Prostate gland (tissue), 2 donors: ENCODE results near the gene TSPAN14. TPM values are rescaled to one million over a fixed set of nuclear protein-coding genes. Genes with fewer than 3 reads are reported as not detected.
A peak's percentile ranks its signal among the peaks of the same experiment; 100 is the strongest.
"Not testable (repeated sequence)": the region's sequence is repeated elsewhere in the genome, so short reads cannot be mapped to it uniquely, and the experiment has no call there.

Experiments used
- DNase-seq: peaks from one replicate; pipeline ENCODE4 v3.0.0-alpha.2; 2019; ENCODE audit warnings: low spot score
- H3K27ac ChIP-seq, 2 donors: fragments of 200-600 bp; sonication (generic); 2 replicates each; pipeline ENCODE4 v1.5.1; 2017 to 2019
- H3K27me3 ChIP-seq: fragments of 200-600 bp; sonication (generic); replicated peaks from 2 replicates; pipeline ENCODE4 v1.5.1; 2019; ENCODE audit not compliant: insufficient read depth
- H3K36me3 ChIP-seq, 2 donors: fragments of 200-600 bp; sonication (generic); 1 replicate in 1 of 2; 2 replicates in 1 of 2; pipeline versions ENCODE4 v1.5.1 to v1.8.1; 2017 to 2019
- H3K4me1 ChIP-seq: fragments of 200-600 bp; sonication (generic); replicated peaks from 2 replicates; pipeline ENCODE4 v1.5.1; 2019
- H3K4me3 ChIP-seq, 2 donors: fragments of 200-600 bp; sonication (generic); 2 replicates each; pipeline ENCODE4 v1.5.1; 2017 to 2019
- H3K9me3 ChIP-seq: fragments of 200-600 bp; sonication (generic); 2 replicates; pipeline ENCODE4 v1.5.1; 2017
- POLR2A ChIP-seq: fragments of 450-650 bp; IDR thresholded peaks from one replicate; pipeline ENCODE4 v1.6.1; 2016; ENCODE audit warnings: antibody characterized with exemption, mild to moderate bottlenecking
- POLR2AphosphoS5 ChIP-seq: sonication (generic); formaldehyde crosslinking; IDR thresholded peaks from one replicate; pipeline ENCODE4 v1.6.1; 2017; ENCODE audit warnings: antibody characterized with exemption
- WGBS: methylation state at CpG from one replicate; pipeline ENCODE4 v1.1.5; 2018; 5-methylcytosine and 5-hydroxymethylcytosine counted together
- intact Hi-C: fragments of 100-400 bp; cut with DNase I; formaldehyde crosslinking; loops from one replicate; pipeline ENCODE4 v1.14.2; 2022
- total RNA-seq, 2 donors: library from RNA; depleted of rRNA; stranded (reverse); fragments of >200 nt; gene quantifications; one replicate each; pipeline ENCODE4 v1.1.0, GENCODE V29; 2016
- TF ChIP-seq, protein P1 (sequence below), 4 experiments: fragments of 200-600 bp in 2 of 4; fragments of 450-650 bp in 2 of 4; sonication (generic) in 2 of 4; IDR thresholded peaks; 1 replicate in 3 of 4; 2 replicates in 1 of 4; pipeline ENCODE4 v1.5.1; 2016 to 2019; ENCODE audit warnings: antibody characterized with exemption in 4 of 4, mild to moderate bottlenecking in 2 of 4, moderate library complexity in 2 of 4

The TSPAN14 gene
- total RNA-seq, 2 donors from 2014 or later = 69.8 to 103 TPM

DNA sequence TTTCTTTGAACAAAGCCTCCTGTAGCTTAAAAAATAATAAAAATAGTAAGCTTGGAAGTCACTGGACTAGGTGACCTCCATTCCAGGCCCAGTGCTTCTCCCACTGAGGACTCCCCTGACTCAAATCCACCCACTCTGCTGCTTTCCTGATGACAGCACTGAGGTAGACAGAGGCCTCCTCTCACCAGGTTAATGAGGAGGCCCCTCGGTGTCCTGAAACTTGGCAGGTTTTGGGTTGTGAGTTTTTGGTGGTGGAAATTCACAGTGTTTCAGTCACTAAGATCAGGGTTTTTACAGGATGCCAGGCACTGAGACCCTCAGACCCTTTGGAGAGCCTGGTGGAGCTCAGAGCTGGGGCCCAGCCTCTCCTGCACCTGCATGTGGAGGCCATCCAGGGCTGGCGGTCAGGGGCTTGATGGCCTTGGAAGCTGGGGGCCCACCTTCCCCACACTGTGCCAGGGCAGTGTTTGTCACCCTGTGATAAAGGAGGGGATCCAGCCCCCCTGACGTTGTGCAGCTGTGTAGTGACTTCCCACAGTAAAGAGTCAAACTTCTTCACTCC lies 19.1 kb downstream of the TSPAN14 start:
- Histone ChIP-seq H3K4me1 (peaks cover 27% of the 10 kb centered on the region), H3K36me3 (peaks cover 0 to 4% of the 10 kb centered on the region in 2 donors)

DNA sequence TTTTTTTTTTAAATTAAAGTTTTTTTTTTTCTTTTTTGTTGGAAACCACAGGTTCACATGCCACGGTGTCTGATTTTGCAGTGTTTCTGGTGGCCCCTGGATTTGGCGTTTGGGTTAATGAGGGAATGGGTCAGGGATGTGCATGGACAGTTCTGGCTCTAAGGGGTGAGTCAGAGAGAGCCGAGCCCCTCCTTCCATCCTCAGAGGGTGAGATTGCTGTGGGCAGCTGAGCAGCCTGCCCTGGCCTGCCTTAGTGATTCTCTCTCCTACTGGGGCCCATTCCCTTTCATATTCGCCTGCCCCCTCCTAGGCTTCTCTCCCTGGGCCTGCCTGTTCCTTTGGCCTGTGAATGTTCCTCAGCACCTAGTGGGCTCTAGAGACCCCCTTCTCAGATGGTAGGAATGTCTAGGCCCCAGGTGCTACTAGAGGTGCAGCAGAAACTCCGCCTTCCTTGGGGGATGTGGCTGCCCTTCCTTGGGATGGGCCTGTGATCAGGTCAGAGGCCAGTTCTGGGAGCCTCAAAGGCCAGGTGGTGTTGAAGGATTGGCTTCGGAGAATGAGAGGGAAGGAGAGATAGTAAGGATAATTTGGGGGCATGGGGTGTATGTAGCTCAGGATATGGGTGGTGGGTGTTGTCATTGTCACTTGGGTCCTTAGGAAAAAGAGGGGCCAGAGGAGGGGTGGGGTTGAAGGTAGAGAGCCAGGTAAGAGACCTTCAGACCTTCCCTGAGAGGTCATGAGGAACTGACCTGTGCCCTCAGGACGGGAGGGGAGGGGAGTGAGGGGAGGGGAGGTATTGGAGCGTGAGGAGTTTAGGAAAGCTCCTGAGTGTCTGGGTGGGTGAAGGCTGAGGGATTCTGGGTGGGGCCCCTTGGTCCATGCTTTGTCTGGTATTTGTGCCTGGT lies 19.8 kb downstream of the TSPAN14 start:
- TF ChIP-seq POLR2AphosphoS5 = no peak
- TF ChIP-seq, protein P1, sequence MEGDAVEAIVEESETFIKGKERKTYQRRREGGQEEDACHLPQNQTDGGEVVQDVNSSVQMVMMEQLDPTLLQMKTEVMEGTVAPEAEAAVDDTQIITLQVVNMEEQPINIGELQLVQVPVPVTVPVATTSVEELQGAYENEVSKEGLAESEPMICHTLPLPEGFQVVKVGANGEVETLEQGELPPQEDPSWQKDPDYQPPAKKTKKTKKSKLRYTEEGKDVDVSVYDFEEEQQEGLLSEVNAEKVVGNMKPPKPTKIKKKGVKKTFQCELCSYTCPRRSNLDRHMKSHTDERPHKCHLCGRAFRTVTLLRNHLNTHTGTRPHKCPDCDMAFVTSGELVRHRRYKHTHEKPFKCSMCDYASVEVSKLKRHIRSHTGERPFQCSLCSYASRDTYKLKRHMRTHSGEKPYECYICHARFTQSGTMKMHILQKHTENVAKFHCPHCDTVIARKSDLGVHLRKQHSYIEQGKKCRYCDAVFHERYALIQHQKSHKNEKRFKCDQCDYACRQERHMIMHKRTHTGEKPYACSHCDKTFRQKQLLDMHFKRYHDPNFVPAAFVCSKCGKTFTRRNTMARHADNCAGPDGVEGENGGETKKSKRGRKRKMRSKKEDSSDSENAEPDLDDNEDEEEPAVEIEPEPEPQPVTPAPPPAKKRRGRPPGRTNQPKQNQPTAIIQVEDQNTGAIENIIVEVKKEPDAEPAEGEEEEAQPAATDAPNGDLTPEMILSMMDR (IDR thresholded peaks at IDR 0.05) = no peak
- TF ChIP-seq POLR2A = no peak
- DNase-seq = no peak
- Histone ChIP-seq H3K4me3 (no peak overlapping the region), H3K36me3 (peaks cover 0 to 4% of the 10 kb centered on the region in 2 donors), H3K27me3 (no peaks in the 10 kb centered on the region), H3K4me1 (peaks cover 19% of the 10 kb centered on the region), H3K27ac (no peak overlapping the region), H3K9me3 (no peaks in the 10 kb centered on the region)
- WGBS = 71% methylated on average over 8 of the region's 8 CpGs
- intact Hi-C loops = no loop called here

More for the DNA sequence above, 19.1 kb downstream of the TSPAN14 start:
- Histone ChIP-seq H3K27me3 (no peaks in the 10 kb centered on the region), H3K27ac (peak overlapping the region in 1 of 2 donors; percentile 13), H3K4me3 (no peak overlapping the region), H3K9me3 (no peaks in the 10 kb centered on the region)
- TF ChIP-seq POLR2AphosphoS5 = no peak
- TF ChIP-seq, protein P1 (IDR thresholded peaks at IDR 0.05) = no peak
- TF ChIP-seq POLR2A = no peak
- DNase-seq = no peak
- intact Hi-C loops = no loop called here
- 59% methylated on average over 3 of the region's 3 CpGs for WGBS

DNA sequence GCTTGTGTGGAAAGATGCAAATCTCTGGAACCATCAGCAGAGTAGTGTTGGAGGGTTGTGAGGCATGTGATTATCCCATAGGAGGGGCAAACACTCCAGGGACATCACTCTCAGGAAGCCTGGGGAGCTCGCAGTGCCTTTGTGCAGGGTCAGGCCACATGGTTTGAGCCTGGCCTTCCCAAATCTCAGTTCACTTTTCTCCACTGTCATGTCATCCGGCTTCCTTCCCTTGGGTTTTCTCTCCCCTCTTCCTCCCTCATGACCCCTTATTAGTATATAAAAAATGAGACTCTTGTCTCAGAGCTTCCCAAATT lies 20.4 kb downstream of the TSPAN14 start:
- TF ChIP-seq, protein P1 (IDR thresholded peaks at IDR 0.05) = no peak
- TF ChIP-seq POLR2AphosphoS5 (no peak), POLR2A (no peak)
- no peak for DNase-seq
- intact Hi-C loops = no loop called here
- Histone ChIP-seq H3K27me3 (no peaks in the 10 kb centered on the region), H3K36me3 (peaks cover 0 to 4% of the 10 kb centered on the region in 2 donors), H3K27ac (no peak overlapping the region), H3K4me1 (peaks cover 13% of the 10 kb centered on the region), H3K9me3 (no peaks in the 10 kb centered on the region), H3K4me3 (no peak overlapping the region)
- 86% methylated on average over 2 of the region's 2 CpGs for WGBS

DNA sequence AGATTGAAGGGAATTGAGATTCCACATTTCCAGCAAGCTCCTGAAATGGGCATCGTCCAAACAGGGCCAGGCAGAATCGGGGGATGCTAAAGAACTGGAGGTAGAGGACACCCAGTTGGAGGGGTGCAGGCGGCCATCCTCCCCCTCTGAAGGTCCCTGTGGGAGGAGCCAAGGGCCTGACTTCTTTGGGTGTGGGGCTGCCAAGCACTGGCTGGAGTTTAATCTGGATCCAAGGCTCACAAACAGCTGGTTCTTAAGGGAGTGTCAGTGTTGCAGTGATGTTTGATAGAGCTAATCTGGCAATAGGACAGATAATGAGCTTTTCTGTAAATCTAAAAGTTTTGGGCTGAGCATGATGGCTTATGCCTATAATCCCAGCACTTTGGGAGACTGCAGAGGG lies 20.8 kb downstream of the TSPAN14 start:
- 85% methylated on average over 3 of the region's 3 CpGs for WGBS
- Histone ChIP-seq H3K27ac (no peak overlapping the region), H3K4me1 (peaks cover 9% of the 10 kb centered on the region), H3K9me3 (no peaks in the 10 kb centered on the region), H3K27me3 (no peaks in the 10 kb centered on the region), H3K4me3 (no peak overlapping the region), H3K36me3 (peaks cover 0 to 4% of the 10 kb centered on the region in 2 donors)
- TF ChIP-seq, protein P1 (IDR thresholded peaks at IDR 0.05) = no peak
- TF ChIP-seq POLR2A (no peak), POLR2AphosphoS5 (no peak)
- no peak for DNase-seq
- intact Hi-C loops = no loop called here

DNA sequence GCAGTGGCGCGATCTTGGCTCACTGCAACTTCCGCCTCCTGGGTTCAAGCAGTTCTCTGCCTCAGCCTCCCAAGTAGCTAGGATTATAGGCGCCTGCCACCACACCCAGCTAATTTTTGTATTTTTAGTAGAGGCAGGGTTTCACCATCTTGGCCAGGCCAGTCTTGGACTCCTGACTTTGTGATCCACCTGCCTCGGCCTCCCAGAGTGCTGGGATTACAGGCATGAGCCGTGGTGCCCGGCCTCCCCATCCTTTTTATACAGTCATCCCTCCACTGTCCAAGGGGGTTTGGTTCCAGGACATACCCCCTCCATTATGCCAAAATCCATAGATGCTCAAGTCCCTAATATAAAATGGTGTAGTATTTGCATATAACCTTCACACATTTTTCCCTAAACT lies 21.5 kb downstream of the TSPAN14 start:
- H3K9me3 ChIP-seq, H3K4me1 ChIP-seq, DNase-seq: not testable (repeated sequence)

More for the DNA sequence above, 21.5 kb downstream of the TSPAN14 start:
- H3K4me3 ChIP-seq, intact Hi-C loops, H3K27ac ChIP-seq, H3K36me3 ChIP-seq, H3K27me3 ChIP-seq: not testable (repeated sequence)
- WGBS = 95% methylated on average over 7 of the region's 7 CpGs
